Measurements from ENCODE around the gene SH3TC1. TPM values are rescaled to one million over a fixed set of nuclear protein-coding genes. Genes with fewer than 3 reads are reported as not detected.

Gene SH3TC1
- total and polyA plus RNA-seq, 4 donors = 6.5 to 34.6 (median 25.8) TPM

GRCh38 chr4:8152090-8152864 lies 46.8 kb upstream of the SH3TC1 start:
- Histone ChIP-seq H3K27ac (ENCODE audit: low read depth in 1 of 2, low read length in 2 of 2) (no peak overlapping the region), H3K4me3 (ENCODE audit: low read depth in 1 of 3, low read length in 3 of 3) (no peak overlapping the region), H3K36me3 (ENCODE audit: control insufficient read depth in 4 of 4, insufficient read depth in 3 of 4, low read depth in 1 of 4, low read length in 3 of 4) (no peaks in the 10 kb centered on the region), H3K9me3 (ENCODE audit: control insufficient read depth in 4 of 4, low read length in 3 of 4) (no peaks in the 10 kb centered on the region), H3K9ac (ENCODE audit: low read depth in 1 of 2, low read length in 2 of 2) (no peak overlapping the region), H3K4me1 (ENCODE audit: control insufficient read depth in 4 of 4, insufficient read depth in 4 of 4, low read length in 3 of 4) (no peaks in the 10 kb centered on the region), H3K27me3 (ENCODE audit: control insufficient read depth in 4 of 4, insufficient read depth in 4 of 4, low read length in 3 of 4) (no peaks in the 10 kb centered on the region)
- no peak for DNase-seq (ENCODE audit: low spot score)
- 94% methylated on average over 39 of the region's 39 CpGs for WGBS
- TF ChIP-seq RXRA (IDR thresholded peaks at IDR 0.05) (no peak), HNF4A (conservative IDR thresholded peaks at IDR 0.05) (no peak), EGR1 (IDR thresholded peaks at IDR 0.05; ENCODE audit: low read depth in 2 of 2) (no peak), JUND (IDR thresholded peaks at IDR 0.05) (no peak), YY1 (IDR thresholded peaks at IDR 0.05) (no peak), HNF4G (IDR thresholded peaks at IDR 0.05) (no peak), FOXA2 (IDR thresholded peaks at IDR 0.05) (no peak), REST (IDR thresholded peaks at IDR 0.05) (no peak), SP1 (IDR thresholded peaks at IDR 0.05) (no peak), FOXA1 (IDR thresholded peaks at IDR 0.05) (no peak), GABPA (IDR thresholded peaks at IDR 0.05 in 1 of 2, conservative IDR thresholded peaks at IDR 0.05 in 1 of 2) (no peak)
- TF ChIP-seq, protein P1, sequence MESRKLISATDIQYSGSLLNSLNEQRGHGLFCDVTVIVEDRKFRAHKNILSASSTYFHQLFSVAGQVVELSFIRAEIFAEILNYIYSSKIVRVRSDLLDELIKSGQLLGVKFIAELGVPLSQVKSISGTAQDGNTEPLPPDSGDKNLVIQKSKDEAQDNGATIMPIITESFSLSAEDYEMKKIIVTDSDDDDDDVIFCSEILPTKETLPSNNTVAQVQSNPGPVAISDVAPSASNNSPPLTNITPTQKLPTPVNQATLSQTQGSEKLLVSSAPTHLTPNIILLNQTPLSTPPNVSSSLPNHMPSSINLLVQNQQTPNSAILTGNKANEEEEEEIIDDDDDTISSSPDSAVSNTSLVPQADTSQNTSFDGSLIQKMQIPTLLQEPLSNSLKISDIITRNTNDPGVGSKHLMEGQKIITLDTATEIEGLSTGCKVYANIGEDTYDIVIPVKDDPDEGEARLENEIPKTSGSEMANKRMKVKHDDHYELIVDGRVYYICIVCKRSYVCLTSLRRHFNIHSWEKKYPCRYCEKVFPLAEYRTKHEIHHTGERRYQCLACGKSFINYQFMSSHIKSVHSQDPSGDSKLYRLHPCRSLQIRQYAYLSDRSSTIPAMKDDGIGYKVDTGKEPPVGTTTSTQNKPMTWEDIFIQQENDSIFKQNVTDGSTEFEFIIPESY (IDR thresholded peaks at IDR 0.05) = no peak
- TF ChIP-seq, protein P2, sequence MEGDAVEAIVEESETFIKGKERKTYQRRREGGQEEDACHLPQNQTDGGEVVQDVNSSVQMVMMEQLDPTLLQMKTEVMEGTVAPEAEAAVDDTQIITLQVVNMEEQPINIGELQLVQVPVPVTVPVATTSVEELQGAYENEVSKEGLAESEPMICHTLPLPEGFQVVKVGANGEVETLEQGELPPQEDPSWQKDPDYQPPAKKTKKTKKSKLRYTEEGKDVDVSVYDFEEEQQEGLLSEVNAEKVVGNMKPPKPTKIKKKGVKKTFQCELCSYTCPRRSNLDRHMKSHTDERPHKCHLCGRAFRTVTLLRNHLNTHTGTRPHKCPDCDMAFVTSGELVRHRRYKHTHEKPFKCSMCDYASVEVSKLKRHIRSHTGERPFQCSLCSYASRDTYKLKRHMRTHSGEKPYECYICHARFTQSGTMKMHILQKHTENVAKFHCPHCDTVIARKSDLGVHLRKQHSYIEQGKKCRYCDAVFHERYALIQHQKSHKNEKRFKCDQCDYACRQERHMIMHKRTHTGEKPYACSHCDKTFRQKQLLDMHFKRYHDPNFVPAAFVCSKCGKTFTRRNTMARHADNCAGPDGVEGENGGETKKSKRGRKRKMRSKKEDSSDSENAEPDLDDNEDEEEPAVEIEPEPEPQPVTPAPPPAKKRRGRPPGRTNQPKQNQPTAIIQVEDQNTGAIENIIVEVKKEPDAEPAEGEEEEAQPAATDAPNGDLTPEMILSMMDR (IDR thresholded peaks at IDR 0.05; ENCODE audit: low read depth, low read length, missing input control) = no peak

DNA sequence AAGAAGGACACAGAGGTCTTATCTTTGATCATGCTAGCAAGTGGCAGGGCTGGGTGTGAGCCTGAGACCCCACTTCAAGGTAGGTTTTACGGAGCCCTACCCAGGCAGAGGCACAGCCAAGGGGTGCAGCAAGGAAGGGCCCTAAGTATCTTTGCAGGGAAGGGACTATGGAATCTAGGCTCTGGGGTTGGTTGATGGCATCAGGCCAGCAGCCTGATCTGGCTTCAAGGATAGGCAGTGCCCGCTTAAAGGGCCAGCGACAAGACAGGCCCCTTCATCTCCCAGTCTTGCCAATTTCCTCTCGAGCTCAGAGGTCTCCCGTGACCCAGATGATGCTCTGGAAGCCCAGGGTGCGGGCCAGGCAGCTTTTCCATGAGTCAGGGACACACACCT lies 46.2 kb upstream of the SH3TC1 start:
- no peaks in the 10 kb centered on the region for H3K36me3 ChIP-seq (ENCODE audit: control insufficient read depth in 4 of 4, insufficient read depth in 3 of 4, low read depth in 1 of 4, low read length in 3 of 4)
- no peak overlapping the region for H3K4me3 ChIP-seq (ENCODE audit: low read depth in 1 of 3, low read length in 3 of 3)
- H3K9me3 ChIP-seq (ENCODE audit: control insufficient read depth in 4 of 4, low read length in 3 of 4) = no peaks in the 10 kb centered on the region
- H3K27me3 ChIP-seq (ENCODE audit: control insufficient read depth in 4 of 4, insufficient read depth in 4 of 4, low read length in 3 of 4) = no peaks in the 10 kb centered on the region
- H3K4me1 ChIP-seq (ENCODE audit: control insufficient read depth in 4 of 4, insufficient read depth in 4 of 4, low read length in 3 of 4) = peaks cover 0 to 3% (median under 1%) of the 10 kb centered on the region in 4 donors
- DNase-seq (ENCODE audit: low spot score) = no peak
- no peak overlapping the region for H3K9ac ChIP-seq (ENCODE audit: low read depth in 1 of 2, low read length in 2 of 2)
- H3K27ac ChIP-seq (ENCODE audit: low read depth in 1 of 2, low read length in 2 of 2) = no peak overlapping the region
- 73% methylated on average over 6 of the region's 6 CpGs for WGBS
- TF ChIP-seq FOXA2 (IDR thresholded peaks at IDR 0.05) (no peak), SP1 (IDR thresholded peaks at IDR 0.05) (no peak), RAD21 (IDR thresholded peaks at IDR 0.05) (no peak), GABPA (IDR thresholded peaks at IDR 0.05 in 1 of 2, conservative IDR thresholded peaks at IDR 0.05 in 1 of 2) (no peak), MAX (IDR thresholded peaks at IDR 0.05) (no peak), REST (IDR thresholded peaks at IDR 0.05) (no peak), HNF4G (IDR thresholded peaks at IDR 0.05) (no peak), HNF4A (conservative IDR thresholded peaks at IDR 0.05) (no peak), ATF3 (IDR thresholded peaks at IDR 0.05) (no peak), TAF1 (conservative IDR thresholded peaks at IDR 0.05) (no peak)
- TF ChIP-seq, protein P2 (IDR thresholded peaks at IDR 0.05; ENCODE audit: low read depth, low read length, missing input control) = no peak
